Cardiac fibroblast (primary cell): ENCODE results near the gene MUC12.

Source experiments
- DNase-seq, 2 donors: peaks; one replicate each; pipeline versions ENCODE4 v3.0.0 to v3.0.0-alpha.2; 2010; ENCODE audit warnings: low read depth in 2 of 2
- H3K4me3 ChIP-seq, 2 donors: replicated peaks in 1 of 2; 1 replicate in 1 of 2; 2 replicates in 1 of 2; pipeline ENCODE4 v1.5.1; 2011; ENCODE audit warnings: low read depth in 2 of 2, low read length in 2 of 2, mild to moderate bottlenecking in 2 of 2, moderate library complexity in 1 of 2
- CTCF ChIP-seq: IDR thresholded peaks from one replicate; pipeline ENCODE4 v1.5.1; 2011; ENCODE audit warnings: low read depth, mild to moderate bottlenecking, low read length, inconsistent platforms

The MUC12 gene

GRCh38 chr7:100962537-100962936, 6.8 kb upstream of the MUC12 start:
- no peak overlapping the region for H3K4me3 ChIP-seq
- no peak for DNase-seq
- TF ChIP-seq CTCF: no peak

GRCh38 chr7:100963386-100963785, 6.0 kb upstream of the MUC12 start:
- DNase-seq: no peak
- TF ChIP-seq CTCF: no peak
- no peak overlapping the region for H3K4me3 ChIP-seq

- DNase-seq: no peak
- no peak for TF ChIP-seq CTCF
- no peak overlapping the region for H3K4me3 ChIP-seq
Measured at GRCh38 chr7:100963874-100964273, 5.5 kb upstream of the MUC12 start.

GRCh38 chr7:100964630-100965029, 4.7 kb upstream of the MUC12 start:
- no peak for TF ChIP-seq CTCF
- no peak for DNase-seq
- no peak overlapping the region for H3K4me3 ChIP-seq

GRCh38 chr7:100965045-100965722, 4.2 kb upstream of the MUC12 start:
- DNase-seq: no peak
- H3K4me3 ChIP-seq: no peak overlapping the region
- TF ChIP-seq CTCF: no peak

- TF ChIP-seq CTCF: peak; percentile 61
- peak; percentile 43 to 59 for DNase-seq
- no peak overlapping the region for H3K4me3 ChIP-seq
Measured at GRCh38 chr7:100965723-100966541, 3.4 kb upstream of the MUC12 start.
